HG02884 (cell line): ENCODE results near the gene ARAF.
"Not testable (repeated sequence)": the region's sequence is repeated elsewhere in the genome, so short reads cannot be mapped to it uniquely, and the experiment has no call there.

ENCODE experiments used
- ATAC-seq: cut with Tn5 transposase; IDR thresholded peaks from one replicate; pipeline ENCODE4 v1.9.1; 2021; ENCODE audit warnings: mild to moderate bottlenecking, moderate library complexity; ENCODE audit not compliant: unreplicated experiment

The ARAF gene

GRCh38 chrX:47584714-47585113, 23.7 kb downstream of the ARAF start:
- no peak for ATAC-seq

- no peak for ATAC-seq
Measured at GRCh38 chrX:47585273-47585672, 24.3 kb downstream of the ARAF start.

- ATAC-seq, result no peak
Measured at GRCh38 chrX:47586043-47586787, 25.2 kb downstream of the ARAF start.

- no peak for ATAC-seq
Measured at GRCh38 chrX:47587091-47587891, 26.3 kb downstream of the ARAF start.

GRCh38 chrX:47587906-47588735, 27.1 kb downstream of the ARAF start:
- no peak for ATAC-seq

GRCh38 chrX:47590984-47591383, 30.0 kb downstream of the ARAF start:
- ATAC-seq, result no peak

- ATAC-seq, result no peak
Measured at GRCh38 chrX:47593522-47593921, 32.5 kb downstream of the ARAF start.

GRCh38 chrX:47595716-47596251, 34.8 kb downstream of the ARAF start:
- ATAC-seq, result no peak

GRCh38 chrX:47596256-47596655, 35.3 kb downstream of the ARAF start:
- no peak for ATAC-seq

- ATAC-seq, result no peak
Measured at GRCh38 chrX:47597222-47597621, 36.2 kb downstream of the ARAF start.

GRCh38 chrX:47603125-47603524, 42.1 kb downstream of the ARAF start:
- ATAC-seq, result not testable (repeated sequence)

GRCh38 chrX:47605024-47605423, 44.0 kb downstream of the ARAF start:
- no peak for ATAC-seq

GRCh38 chrX:47607091-47607490, 46.1 kb downstream of the ARAF start:
- no peak for ATAC-seq

GRCh38 chrX:47608130-47608810, 47.3 kb downstream of the ARAF start:
- no peak for ATAC-seq

GRCh38 chrX:47610511-47610910, 49.5 kb downstream of the ARAF start:
- ATAC-seq, result no peak

- no peak for ATAC-seq
Measured at GRCh38 chrX:47611489-47611888, 50.5 kb downstream of the ARAF start.

- no peak for ATAC-seq
Measured at GRCh38 chrX:47611926-47612325, 50.9 kb downstream of the ARAF start.

GRCh38 chrX:47612418-47612817, 51.4 kb downstream of the ARAF start:
- ATAC-seq, result no peak

- ATAC-seq, result no peak
Measured at GRCh38 chrX:47613082-47613481, 52.1 kb downstream of the ARAF start.

- no peak for ATAC-seq
Measured at GRCh38 chrX:47614618-47615017, 53.6 kb downstream of the ARAF start.
